HepG2 (cell line): ENCODE results near the gene KCNA3. TPM values are rescaled to one million over a fixed set of nuclear protein-coding genes. Genes with fewer than 3 reads are reported as not detected.

Experiments
- ATAC-seq: fragments of 200-7000 bp; cut with Tn5 transposase; 3 replicates; pipeline ENCODE4 v1.9.1; 2020; ENCODE audit warnings: mild to moderate bottlenecking, moderate library complexity
- BruUV-seq: library from RNA; stranded (reverse); fragments of 400-500 nt; replicated peaks from 2 replicates; lab custom pipeline; 2021; lab: Mats Ljungman, UMichigan
- CTCF ChIA-PET: fragments of 300-600 bp; formaldehyde crosslinking; extraction: SDS; loops from one replicate; lab custom pipeline; 2021; ENCODE audit warnings: low total read pairs, inconsistent platforms, low intra/inter-chr PET ratio; lab: Yijun Ruan, JAX
- POLR2A ChIA-PET: fragments of 350-600 bp; sonication (Branson Sonifier 250); formaldehyde crosslinking; loops from one replicate; lab custom pipeline; 2020; ENCODE audit warnings: antibody characterized with exemption, inconsistent platforms; lab: Yijun Ruan, JAX
- DNase-seq: peaks from one replicate; pipeline ENCODE4 v3.0.0-alpha.2; 2015; ENCODE audit warnings: low spot score
- FAIRE-seq: peaks from 3 replicates; lab custom pipeline; 2011; peaks lifted over from hg19 to GRCh38; lab: Jason Lieb, UNC
- H2AFZ ChIP-seq: one replicate; pipeline ENCODE4 v1.6.1; 2011; ENCODE audit warnings: low read length, inconsistent platforms
- H3K27ac ChIP-seq: fragments of 300-600 bp; 3 replicates; pipeline ENCODE4 v1.8.0; 2011; ENCODE audit warnings: mixed run types, mild to moderate bottlenecking, mixed read lengths, low read length, inconsistent platforms; ENCODE audit not compliant: insufficient read depth; ENCODE audit errors: extremely low read length
- H3K27me3 ChIP-seq, 2 experiments: fragments of 200-600 bp in 1 of 2; 2 replicates in 1 of 2; 3 replicates in 1 of 2; pipeline versions ENCODE4 v1.6.0 to v1.8.0; 2011; ENCODE audit warnings: low read length in 2 of 2, mild to moderate bottlenecking in 2 of 2, moderate library complexity in 2 of 2, inconsistent platforms in 1 of 2; ENCODE audit not compliant: insufficient read depth in 2 of 2, control insufficient read depth in 1 of 2
- H3K36me3 ChIP-seq, 2 experiments: fragments of 200-600 bp in 1 of 2; replicated peaks in 1 of 2; 2 replicates in 1 of 2; 3 replicates in 1 of 2; pipeline versions ENCODE4 v1.5.1 to v1.8.0; 2011; ENCODE audit warnings: low read length in 2 of 2, inconsistent platforms in 1 of 2; ENCODE audit not compliant: insufficient read depth in 2 of 2, control insufficient read depth in 1 of 2
- H3K4me1 ChIP-seq: 2 replicates; pipeline ENCODE4 v1.5.1; 2012; ENCODE audit warnings: low read length, inconsistent platforms; ENCODE audit not compliant: insufficient read depth
- H3K4me2 ChIP-seq: 2 replicates; pipeline ENCODE4 v1.6.0; 2011; ENCODE audit warnings: low read depth, low read length, inconsistent platforms
- H3K4me3 ChIP-seq, 3 experiments: fragments of 200-600 bp in 1 of 3; sonication (generic), shearing (Covaris generic) in 1 of 3; replicated peaks in 1 of 3; 2 replicates each; pipeline ENCODE4 v1.5.1; 2011 to 2016; ENCODE audit warnings: low read length in 3 of 3, inconsistent platforms in 2 of 3, low read depth in 2 of 3, mild to moderate bottlenecking in 2 of 3, control low read depth in 1 of 3, mixed read lengths in 1 of 3; ENCODE audit not compliant: insufficient read depth in 1 of 3
- H3K79me2 ChIP-seq: one replicate; pipeline ENCODE4 v1.6.1; 2011; ENCODE audit warnings: low read length, inconsistent platforms; ENCODE audit not compliant: insufficient read depth
- H3K9ac ChIP-seq: 2 replicates; pipeline ENCODE4 v1.6.0; 2011; ENCODE audit warnings: mild to moderate bottlenecking, low read depth, low read length, inconsistent platforms; ENCODE audit not compliant: insufficient read depth
- H3K9me3 ChIP-seq: 2 replicates; pipeline ENCODE4 v1.5.1; 2012; ENCODE audit warnings: mild to moderate bottlenecking, low read length
- H4K20me1 ChIP-seq: 2 replicates; pipeline ENCODE4 v1.6.0; 2011; ENCODE audit warnings: inconsistent platforms, mild to moderate bottlenecking, low read length, moderate library complexity; ENCODE audit not compliant: insufficient read depth
- FOXC1 ChIP-seq: sonication (generic); formaldehyde crosslinking; IDR thresholded peaks from 2 replicates; pipeline ENCODE4 v1.8.0; 2022; ENCODE audit warnings: mild to moderate bottlenecking, missing genetic modification reagents, borderline replicate concordance
- GATA4 ChIP-seq: sonication (generic); IDR thresholded peaks from 2 replicates; pipeline ENCODE4 v1.6.1; 2016; ENCODE audit warnings: antibody characterized with exemption, low read depth, borderline replicate concordance
- HCFC1 ChIP-seq: fragments of 150-350 bp; IDR thresholded peaks from 2 replicates; pipeline ENCODE4 v1.6.1; 2014; ENCODE audit warnings: low read depth, low read length
- HNRNPLL ChIP-seq: fragments of 200-400 bp; formaldehyde crosslinking; IDR thresholded peaks from 2 replicates; pipeline ENCODE4 v1.6.1; 2017; ENCODE audit warnings: mild to moderate bottlenecking, low read depth, low read length; ENCODE audit not compliant: poor library complexity, severe bottlenecking
- HOXA5 ChIP-seq: sonication (generic); formaldehyde crosslinking; IDR thresholded peaks from 2 replicates; pipeline ENCODE4 v1.4.0; 2020; ENCODE audit warnings: missing genetic modification reagents
- PHF21A ChIP-seq: sonication (generic); formaldehyde crosslinking; IDR thresholded peaks from 2 replicates; pipeline ENCODE4 v1.5.0; 2020; ENCODE audit warnings: mild to moderate bottlenecking, missing genetic modification reagents
- SYNCRIP ChIP-seq: fragments of 200-400 bp; formaldehyde crosslinking; IDR thresholded peaks from 2 replicates; pipeline ENCODE4 v1.6.1; 2018; ENCODE audit warnings: mild to moderate bottlenecking, low read depth, low read length; ENCODE audit not compliant: insufficient read depth
- YY1 ChIP-seq: IDR thresholded peaks from 2 replicates; pipeline ENCODE4 v1.6.1; 2011; ENCODE audit warnings: low read length, low read depth, moderate library complexity, mild to moderate bottlenecking; ENCODE audit not compliant: insufficient read depth, insufficient replicate concordance
- ZNF17 ChIP-seq: sonication (generic); formaldehyde crosslinking; IDR thresholded peaks from 2 replicates; pipeline ENCODE4 v1.5.0; 2020; ENCODE audit warnings: mild to moderate bottlenecking, missing genetic modification reagents
- ZNF432 ChIP-seq: sonication (generic); formaldehyde crosslinking; IDR thresholded peaks from 2 replicates; pipeline ENCODE4 v1.5.0; 2020; ENCODE audit warnings: missing genetic modification reagents, mild to moderate bottlenecking, borderline replicate concordance
- WGBS: methylation state at CpG from one replicate; pipeline ENCODE4 v1.1.6; 2017; ENCODE audit warnings: low lambda C conversion rate; 5-methylcytosine and 5-hydroxymethylcytosine counted together
- in situ Hi-C: cut with HindIII; loops from 2 replicates; pipeline ENCODE4 v1.10.0; 2017; ENCODE audit warnings: low pct_unique_long_range_greater_than_20kb; ENCODE audit not compliant: extremely low pct_ligation_motif_present
- intact Hi-C: fragments of 100-400 bp; cut with micrococcal nuclease; formaldehyde crosslinking; loops from one replicate; pipeline ENCODE4 v1.10.0; 2022; ENCODE audit not compliant: unreplicated experiment
- polyA plus RNA-seq, 8 experiments: library from polyadenylated mRNA; depleted of rRNA in 3 of 8; stranded (reverse) in 7 of 8; unstranded in 1 of 8; fragments of >200 nt; fragmentation: Illumina TruSeq in 4 of 8; extraction: Trizol in 4 of 8; gene quantifications; 2 replicates each; pipeline versions ENCODE4 v1.2.1 to v1.2.3, GENCODE V29; 2011 to 2016; ENCODE audit warnings: low read depth in 4 of 8, missing spikeins in 1 of 8, mixed read lengths in 1 of 8; ENCODE audit not compliant: insufficient read depth in 1 of 8
- total RNA-seq, 5 experiments: library from RNA; depleted of rRNA; stranded (reverse); fragments of >200 nt; fragmentation: Illumina TruSeq; extraction: Trizol; gene quantifications; 2 replicates each; pipeline ENCODE4 v1.2.3, GENCODE V29; 2016; ENCODE audit warnings: low read depth in 1 of 5
- TF ChIP-seq, protein P1 (sequence below): sonication (generic); formaldehyde crosslinking; IDR thresholded peaks from 2 replicates; pipeline ENCODE4 v1.8.0; 2022; ENCODE audit warnings: mild to moderate bottlenecking, missing genetic modification reagents, moderate library complexity

Gene KCNA3
- total and polyA plus RNA-seq, 2 of the 13 experiments (the other 11 are each of a cell fraction or from before 2014, with no cell fraction given) = not detected

- Histone ChIP-seq H2AFZ (no peak overlapping the region), H3K9me3 (no peaks in the 10 kb centered on the region), H3K4me3 (peak overlapping the region in 1 of 3 experiments; percentile 40; a peak in 1 of 6 replicates), H4K20me1 (no peaks in the 10 kb centered on the region), H3K27ac (no peak overlapping the region), H3K4me1 (no peaks in the 10 kb centered on the region), H3K36me3 (no peaks in the 10 kb centered on the region), H3K79me2 (no peaks in the 10 kb centered on the region), H3K4me2 (no peak overlapping the region), H3K27me3 (peaks cover 0 to 11% of the 10 kb centered on the region in 2 experiments; a peak in 3 of 5 replicates), H3K9ac (no peak overlapping the region)
- intact Hi-C loops (no loop called here), in situ Hi-C loops (no loop called here)
- no peak for DNase-seq
- peak; percentile 27; the same call in 1 of the 3 replicates for ATAC-seq
- no TSS peak for BruUV-seq
- ChIA-PET POLR2A (no interaction called here), CTCF (no interaction called here)
- TF ChIP-seq ZNF432 (CRISPR knock-in tag) (no peak), HNRNPLL (no peak), YY1 (no peak), SYNCRIP (no peak), FOXC1 (CRISPR knock-in tag) (no peak), HOXA5 (no peak), ZNF17 (no peak), HCFC1 (no peak), GATA4 (no peak), PHF21A (CRISPR knock-in tag) (no peak)
- TF ChIP-seq, protein P1, sequence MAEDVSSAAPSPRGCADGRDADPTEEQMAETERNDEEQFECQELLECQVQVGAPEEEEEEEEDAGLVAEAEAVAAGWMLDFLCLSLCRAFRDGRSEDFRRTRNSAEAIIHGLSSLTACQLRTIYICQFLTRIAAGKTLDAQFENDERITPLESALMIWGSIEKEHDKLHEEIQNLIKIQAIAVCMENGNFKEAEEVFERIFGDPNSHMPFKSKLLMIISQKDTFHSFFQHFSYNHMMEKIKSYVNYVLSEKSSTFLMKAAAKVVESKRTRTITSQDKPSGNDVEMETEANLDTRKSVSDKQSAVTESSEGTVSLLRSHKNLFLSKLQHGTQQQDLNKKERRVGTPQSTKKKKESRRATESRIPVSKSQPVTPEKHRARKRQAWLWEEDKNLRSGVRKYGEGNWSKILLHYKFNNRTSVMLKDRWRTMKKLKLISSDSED (CRISPR knock-in tag) = no peak
- no peak for FAIRE-seq
- 77% methylated on average over 22 of the region's 57 CpGs for WGBS
These were observed 486 bp upstream of the KCNA3 start for GRCh38 chr1:110675060-110675791.
